Vagina (tissue), 2 donors: ENCODE data around the gene SHISAL2A. TPM values are rescaled to one million over a fixed set of nuclear protein-coding genes. Genes with fewer than 3 reads are reported as not detected.

ENCODE experiments used
- DNase-seq, 2 donors: peaks; one replicate each; pipeline ENCODE4 v3.0.0-alpha.2; 2017; ENCODE audit errors: extremely low spot score in 2 of 2
- H3K27ac ChIP-seq: fragments of 200-600 bp; sonication (generic); one replicate; pipeline ENCODE4 v1.5.1; 2019
- H3K27me3 ChIP-seq: fragments of 200-600 bp; sonication (generic); one replicate; pipeline ENCODE4 v1.5.1; 2019
- H3K36me3 ChIP-seq, 2 donors: fragments of 200-600 bp; sonication (generic); one replicate each; pipeline ENCODE4 v1.5.1; 2017 to 2019
- H3K4me1 ChIP-seq: fragments of 200-600 bp; sonication (generic); one replicate; pipeline ENCODE4 v1.5.1; 2019
- H3K4me3 ChIP-seq, 2 donors: fragments of 200-600 bp; sonication (generic); 1 replicate in 1 of 2; 2 replicates in 1 of 2; pipeline ENCODE4 v1.5.1; 2016 to 2019
- H3K9me3 ChIP-seq: fragments of 200-600 bp; sonication (generic); one replicate; pipeline ENCODE4 v1.5.1; 2019
- POLR2A ChIP-seq, 2 donors: fragments of 450-650 bp; IDR thresholded peaks; one replicate each; pipeline ENCODE4 v1.6.1; 2017; ENCODE audit warnings: antibody characterized with exemption in 2 of 2, mild to moderate bottlenecking in 2 of 2, moderate library complexity in 2 of 2
- POLR2AphosphoS5 ChIP-seq, 2 donors: sonication (generic); formaldehyde crosslinking; IDR thresholded peaks; one replicate each; pipeline ENCODE4 v1.9.0; 2017; ENCODE audit warnings: antibody characterized with exemption in 2 of 2, mild to moderate bottlenecking in 2 of 2, low read depth in 1 of 2; ENCODE audit not compliant: insufficient read depth in 1 of 2
- intact Hi-C: fragments of 100-400 bp; cut with DNase I; formaldehyde crosslinking; loops from one replicate; pipeline ENCODE4 v1.15.1; 2023
- total RNA-seq: library from RNA; depleted of rRNA; stranded (reverse); fragments of >200 nt; gene quantifications from one replicate; pipeline ENCODE4 v1.2.3, GENCODE V29; 2016
- TF ChIP-seq, protein P1 (sequence below), 3 experiments: fragments of 450-650 bp in 2 of 3; fragments of 200-600 bp in 1 of 3; sonication (generic) in 1 of 3; IDR thresholded peaks; one replicate each; pipeline ENCODE4 v1.5.1; 2017 to 2019; ENCODE audit warnings: antibody characterized with exemption in 3 of 3, mild to moderate bottlenecking in 2 of 3, moderate library complexity in 2 of 3

The SHISAL2A gene
- total RNA-seq, 1 donor from 2014 or later = 3.2 TPM

DNA sequence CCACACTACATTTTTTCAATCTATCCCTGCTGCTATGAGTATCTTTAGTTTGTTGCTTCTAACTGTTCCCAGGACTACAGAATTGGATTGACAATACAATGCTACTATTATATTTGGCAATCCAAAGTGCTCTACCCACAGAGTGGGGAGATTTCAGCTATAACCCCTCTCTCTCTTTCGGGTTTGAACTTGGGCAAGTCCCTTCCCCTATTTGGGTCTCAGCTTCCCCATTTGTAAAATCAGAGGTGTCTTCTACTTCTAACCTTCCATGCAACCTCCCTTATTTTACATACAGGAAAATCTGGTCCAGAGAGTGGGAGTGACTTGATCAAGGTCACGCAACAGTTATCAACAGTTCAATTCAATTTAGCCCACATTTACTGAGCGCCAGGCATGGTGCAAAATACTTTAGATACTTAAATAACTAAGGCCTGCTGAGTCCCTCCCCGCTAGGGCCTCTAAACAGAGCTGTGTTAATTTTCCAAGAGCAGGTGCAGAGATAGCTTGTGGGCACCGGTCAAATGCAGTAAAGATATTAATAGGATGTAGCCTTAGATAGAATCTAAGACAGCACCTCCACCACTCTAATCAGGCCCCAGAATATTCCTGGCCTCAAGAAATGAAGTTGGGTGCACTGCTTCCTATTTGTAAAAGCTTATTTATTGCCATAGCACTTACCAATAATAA is 40.2 kb upstream of the SHISAL2A start:
- Histone ChIP-seq H3K27me3 (no peaks in the 10 kb centered on the region), H3K4me3 (no peak overlapping the region), H3K4me1 (no peaks in the 10 kb centered on the region), H3K27ac (no peak overlapping the region), H3K9me3 (no peaks in the 10 kb centered on the region), H3K36me3 (no peaks in the 10 kb centered on the region)
- no peak for TF ChIP-seq POLR2A (IDR thresholded peaks at IDR 0.05)
- no peak for TF ChIP-seq POLR2AphosphoS5 (IDR thresholded peaks at IDR 0.05; ENCODE audit: insufficient read depth in 1 of 2, low read depth in 1 of 2)
- TF ChIP-seq, protein P1, sequence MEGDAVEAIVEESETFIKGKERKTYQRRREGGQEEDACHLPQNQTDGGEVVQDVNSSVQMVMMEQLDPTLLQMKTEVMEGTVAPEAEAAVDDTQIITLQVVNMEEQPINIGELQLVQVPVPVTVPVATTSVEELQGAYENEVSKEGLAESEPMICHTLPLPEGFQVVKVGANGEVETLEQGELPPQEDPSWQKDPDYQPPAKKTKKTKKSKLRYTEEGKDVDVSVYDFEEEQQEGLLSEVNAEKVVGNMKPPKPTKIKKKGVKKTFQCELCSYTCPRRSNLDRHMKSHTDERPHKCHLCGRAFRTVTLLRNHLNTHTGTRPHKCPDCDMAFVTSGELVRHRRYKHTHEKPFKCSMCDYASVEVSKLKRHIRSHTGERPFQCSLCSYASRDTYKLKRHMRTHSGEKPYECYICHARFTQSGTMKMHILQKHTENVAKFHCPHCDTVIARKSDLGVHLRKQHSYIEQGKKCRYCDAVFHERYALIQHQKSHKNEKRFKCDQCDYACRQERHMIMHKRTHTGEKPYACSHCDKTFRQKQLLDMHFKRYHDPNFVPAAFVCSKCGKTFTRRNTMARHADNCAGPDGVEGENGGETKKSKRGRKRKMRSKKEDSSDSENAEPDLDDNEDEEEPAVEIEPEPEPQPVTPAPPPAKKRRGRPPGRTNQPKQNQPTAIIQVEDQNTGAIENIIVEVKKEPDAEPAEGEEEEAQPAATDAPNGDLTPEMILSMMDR (IDR thresholded peaks at IDR 0.05) = no peak
- no peak for DNase-seq
- intact Hi-C loops = no loop called here

DNA sequence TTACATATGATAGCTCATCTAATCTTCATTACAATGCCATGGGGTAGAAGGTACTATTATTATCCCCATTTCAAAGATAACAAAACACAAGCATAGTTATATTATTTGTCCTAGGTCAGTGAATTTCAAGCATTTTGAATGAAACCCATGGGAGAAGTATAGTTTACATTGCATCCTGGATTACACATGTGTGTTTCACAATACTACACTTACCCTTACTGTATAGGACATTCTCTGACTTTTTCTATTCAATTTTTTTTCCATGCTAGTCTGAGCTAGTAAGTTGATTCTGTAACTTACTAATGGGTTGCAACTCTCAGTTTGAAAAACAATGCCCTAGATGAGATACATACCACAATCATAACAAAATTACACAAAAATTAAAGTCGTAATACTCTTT is 39.5 kb upstream of the SHISAL2A start:
- no peaks in the 10 kb centered on the region for H3K36me3 ChIP-seq
- no peak overlapping the region for H3K4me3 ChIP-seq
- no peaks in the 10 kb centered on the region for H3K9me3 ChIP-seq
- H3K27ac ChIP-seq = no peak overlapping the region
- intact Hi-C loops = no loop called here
- no peaks in the 10 kb centered on the region for H3K4me1 ChIP-seq
- TF ChIP-seq POLR2A (IDR thresholded peaks at IDR 0.05) (no peak), POLR2AphosphoS5 (IDR thresholded peaks at IDR 0.05; ENCODE audit: insufficient read depth in 1 of 2, low read depth in 1 of 2) (no peak)
- TF ChIP-seq, protein P1 (IDR thresholded peaks at IDR 0.05) = no peak
- no peak for DNase-seq
- H3K27me3 ChIP-seq = no peaks in the 10 kb centered on the region

DNA sequence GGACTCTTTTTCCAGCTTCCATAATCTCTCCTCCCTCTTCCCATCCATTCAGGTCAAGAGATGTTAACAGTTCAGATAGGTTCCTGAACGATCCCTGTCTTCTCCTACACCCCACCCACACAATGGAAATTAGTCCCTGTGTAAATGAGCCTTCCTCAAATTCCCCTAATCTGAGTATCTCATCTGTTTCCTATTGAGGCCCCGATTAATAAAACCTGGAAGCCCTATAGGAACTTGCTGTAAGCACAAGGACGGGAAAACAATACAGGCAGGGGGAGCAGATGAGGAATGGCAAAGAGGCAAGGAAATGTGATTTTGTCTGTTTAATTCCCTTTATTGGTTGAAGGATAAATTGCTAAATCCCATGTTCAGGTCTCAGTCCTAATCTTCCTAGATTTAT is 37.9 kb upstream of the SHISAL2A start:
- no peak for TF ChIP-seq POLR2A (IDR thresholded peaks at IDR 0.05)
- TF ChIP-seq, protein P1 (IDR thresholded peaks at IDR 0.05) = no peak
- no peak for TF ChIP-seq POLR2AphosphoS5 (IDR thresholded peaks at IDR 0.05; ENCODE audit: insufficient read depth in 1 of 2, low read depth in 1 of 2)
- no peaks in the 10 kb centered on the region for H3K9me3 ChIP-seq
- H3K27ac ChIP-seq = no peak overlapping the region
- intact Hi-C loops = no loop called here
- no peaks in the 10 kb centered on the region for H3K27me3 ChIP-seq
- H3K36me3 ChIP-seq = no peaks in the 10 kb centered on the region
- DNase-seq = no peak
- H3K4me1 ChIP-seq = no peaks in the 10 kb centered on the region
- no peak overlapping the region for H3K4me3 ChIP-seq

DNA sequence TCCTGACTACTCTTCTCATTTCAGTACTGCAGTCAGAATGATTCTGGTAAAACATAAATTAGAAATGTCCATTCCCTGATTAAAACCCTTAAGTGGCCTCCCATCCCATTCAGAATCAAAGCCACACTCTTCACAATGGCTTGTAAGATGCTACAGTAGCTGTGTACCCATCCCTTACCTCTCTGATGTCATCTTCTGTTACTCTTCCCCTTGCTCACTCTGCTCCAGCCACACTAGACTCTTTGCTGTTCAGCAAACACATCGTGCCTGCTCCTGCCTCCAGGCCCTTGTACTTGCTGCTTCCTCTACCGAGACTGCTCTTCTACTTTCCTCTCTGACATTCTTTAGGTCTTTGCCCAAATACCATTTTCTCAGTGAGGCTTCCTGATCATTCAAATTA is 35.1 kb upstream of the SHISAL2A start:
- no peak overlapping the region for H3K4me3 ChIP-seq
- no peak for TF ChIP-seq POLR2AphosphoS5 (IDR thresholded peaks at IDR 0.05; ENCODE audit: insufficient read depth in 1 of 2, low read depth in 1 of 2)
- H3K9me3 ChIP-seq = no peaks in the 10 kb centered on the region
- no peak for DNase-seq
- peaks cover 16% of the 10 kb centered on the region for H3K4me1 ChIP-seq
- H3K27me3 ChIP-seq = no peaks in the 10 kb centered on the region
- intact Hi-C loops = no loop called here
- H3K36me3 ChIP-seq = no peaks in the 10 kb centered on the region
- no peak overlapping the region for H3K27ac ChIP-seq

DNA sequence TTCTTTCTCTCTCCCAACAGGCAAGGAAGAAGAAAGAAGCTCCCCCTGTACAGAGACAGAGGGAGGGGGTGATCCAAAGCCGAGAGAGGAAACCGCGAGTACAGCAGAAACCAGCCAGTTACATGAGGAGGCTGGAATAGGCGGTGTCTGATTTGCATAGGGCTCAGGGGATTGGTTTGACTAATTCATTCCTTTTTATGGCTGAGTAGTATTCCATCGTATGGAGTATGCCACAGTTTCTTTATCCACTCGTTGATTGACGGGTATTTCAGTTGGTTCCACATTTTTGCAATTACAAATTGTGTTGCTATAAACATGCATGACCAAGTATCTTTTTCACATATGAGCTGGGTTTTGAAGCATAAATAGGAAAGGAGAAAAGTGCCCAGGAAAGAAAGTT is 34.2 kb upstream of the SHISAL2A start:
- TF ChIP-seq POLR2AphosphoS5 (IDR thresholded peaks at IDR 0.05; ENCODE audit: insufficient read depth in 1 of 2, low read depth in 1 of 2) (no peak), POLR2A (IDR thresholded peaks at IDR 0.05) (no peak)
- TF ChIP-seq, protein P1 (IDR thresholded peaks at IDR 0.05) = no peak
- intact Hi-C loops = no loop called here
- no peak for DNase-seq
- Histone ChIP-seq H3K9me3 (no peaks in the 10 kb centered on the region), H3K36me3 (no peaks in the 10 kb centered on the region), H3K4me3 (no peak overlapping the region), H3K27ac (no peak overlapping the region), H3K27me3 (no peaks in the 10 kb centered on the region), H3K4me1 (peaks cover 24% of the 10 kb centered on the region)
